Frontal cortex (tissue), 4 donors: Measurements from ENCODE around the gene FTH1. TPM values are rescaled to one million over a fixed set of nuclear protein-coding genes. Genes with fewer than 3 reads are reported as not detected.

Source experiments
- DNase-seq, 2 donors: peaks; one replicate each; pipeline ENCODE4 v3.0.0; 2012; ENCODE audit warnings: low spot score in 2 of 2
- FAIRE-seq: peaks from 2 replicates; lab custom pipeline; 2012; peaks lifted over from hg19 to GRCh38; lab: Jason Lieb, UNC
- total RNA-seq: library from RNA; depleted of rRNA; stranded (reverse); fragments of >200 nt; gene quantifications from one replicate; pipeline ENCODE4 v1.2.3, GENCODE V29; 2014
- donor health status: control.
- donor health status: control.
- donor health status: control.

FTH1 gene
- total RNA-seq, 1 donor from 2014 or later: 254 TPM

DNA sequence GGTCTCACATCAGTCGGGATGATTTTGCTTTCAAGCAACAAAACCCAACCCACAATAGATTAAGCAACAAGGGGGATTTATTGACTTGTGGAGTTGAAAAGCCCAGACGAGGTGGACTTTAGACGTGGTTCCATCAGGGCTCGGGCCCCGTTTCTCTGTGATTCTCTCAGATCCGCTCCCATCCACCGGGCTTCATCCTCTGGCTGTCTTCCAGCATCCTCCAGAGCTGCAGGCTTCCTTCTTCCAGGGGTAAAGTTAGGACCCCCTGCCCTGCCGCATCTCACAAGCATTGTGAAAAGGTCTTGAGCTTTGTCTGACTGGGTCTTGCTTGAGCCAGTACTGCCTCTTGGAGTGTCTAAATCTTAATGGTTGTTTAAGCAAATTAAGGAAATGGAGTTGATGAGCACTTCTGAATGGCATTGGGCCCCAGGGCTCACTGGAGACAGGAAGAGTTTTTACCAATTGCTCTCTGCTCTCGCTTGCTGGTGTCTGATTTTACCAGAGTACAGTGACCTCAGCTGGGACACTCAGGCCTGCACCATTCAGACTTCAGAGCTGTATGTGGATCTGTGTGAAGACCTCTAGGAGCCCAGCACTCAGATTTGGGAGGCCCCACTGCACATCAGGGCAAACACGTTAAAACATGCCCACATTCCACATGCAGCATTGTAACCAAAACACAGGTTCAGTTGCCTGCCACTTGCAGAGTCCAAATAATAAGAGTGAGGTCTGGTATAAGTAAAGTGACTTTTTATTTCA, 13.5 kb upstream of the FTH1 start:
- no peak for FAIRE-seq
- DNase-seq: no peak

DNA sequence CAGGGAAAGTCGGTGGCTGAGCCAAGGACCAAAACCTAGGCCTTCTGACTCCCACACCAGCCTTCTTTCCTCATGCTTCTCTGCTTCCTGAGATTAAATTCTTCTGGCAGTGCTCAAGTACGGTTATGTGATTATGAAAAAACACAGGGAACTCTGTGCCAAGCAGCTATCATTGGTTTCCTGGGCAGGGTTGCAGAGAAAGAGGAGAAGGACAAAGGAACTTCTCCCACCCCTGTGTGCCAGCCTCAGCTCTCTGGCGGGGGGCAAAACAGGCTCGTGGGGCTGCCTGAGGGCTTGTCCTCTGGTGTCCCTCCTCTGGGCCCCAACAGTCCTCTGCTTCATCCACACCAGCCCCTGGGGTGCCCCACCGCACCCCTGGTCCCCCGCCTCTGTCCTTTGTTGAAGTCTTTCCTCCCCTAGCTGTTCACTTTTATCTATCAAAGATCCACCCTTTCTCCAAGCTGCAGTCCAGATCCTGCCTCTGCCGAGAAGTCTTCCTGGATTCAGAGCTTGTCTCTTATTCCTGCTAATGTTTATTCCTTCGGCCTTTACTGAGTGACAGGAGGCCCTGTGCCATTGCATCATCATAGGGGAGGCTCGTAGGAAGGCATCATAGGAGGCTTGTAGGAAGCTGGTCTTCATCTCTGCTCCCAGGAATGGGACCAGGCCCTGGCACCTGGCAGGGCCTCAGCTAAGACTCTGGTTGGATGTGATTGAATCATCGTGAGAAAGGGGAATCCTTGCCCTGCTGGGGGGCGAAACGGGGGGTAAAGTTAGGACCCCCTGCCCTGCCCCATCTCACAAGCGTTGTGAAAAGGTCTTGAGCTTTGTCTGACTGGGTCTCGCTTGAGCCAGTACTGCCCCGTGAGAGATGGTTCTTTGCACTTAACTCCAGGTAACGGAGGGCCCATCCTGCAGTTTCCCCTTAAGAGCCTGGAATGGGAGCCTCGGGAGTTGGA, 11.5 kb upstream of the FTH1 start:
- DNase-seq: no peak

DNA sequence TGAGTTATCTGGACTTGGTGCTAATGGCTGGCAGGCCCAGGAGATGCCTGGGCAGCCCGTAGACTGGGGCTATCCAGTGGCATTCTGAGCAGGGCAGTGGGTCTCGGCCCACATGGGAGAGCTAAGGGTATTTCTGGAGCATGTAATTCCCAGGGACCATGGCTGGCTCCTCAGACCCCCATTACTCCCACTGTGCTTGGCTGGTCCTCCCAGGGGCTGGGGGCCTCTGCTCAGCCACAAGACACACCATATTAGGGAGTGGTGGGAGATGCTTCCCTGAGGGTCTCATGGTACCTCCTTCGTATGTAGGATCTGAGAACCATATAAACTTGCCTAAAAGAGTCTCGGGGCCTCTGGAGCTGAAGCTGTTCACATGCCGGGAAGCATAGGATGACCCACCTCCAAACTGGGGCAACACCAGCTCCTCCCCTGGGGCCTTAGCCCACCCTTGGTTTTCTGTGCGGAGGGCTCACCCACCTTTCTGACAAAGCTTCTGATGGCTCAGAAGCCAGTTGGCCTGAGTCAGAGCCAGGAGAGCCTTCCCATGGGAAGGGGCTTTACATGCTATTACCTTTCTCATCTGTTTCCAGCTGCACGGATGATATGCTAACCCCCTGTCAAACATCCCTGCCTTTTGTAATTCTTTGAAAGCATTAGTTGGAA, 9.5 kb upstream of the FTH1 start:
- DNase-seq: no peak
- no peak for FAIRE-seq

More for the DNA sequence above, 11.5 kb upstream of the FTH1 start:
- FAIRE-seq: no peak

DNA sequence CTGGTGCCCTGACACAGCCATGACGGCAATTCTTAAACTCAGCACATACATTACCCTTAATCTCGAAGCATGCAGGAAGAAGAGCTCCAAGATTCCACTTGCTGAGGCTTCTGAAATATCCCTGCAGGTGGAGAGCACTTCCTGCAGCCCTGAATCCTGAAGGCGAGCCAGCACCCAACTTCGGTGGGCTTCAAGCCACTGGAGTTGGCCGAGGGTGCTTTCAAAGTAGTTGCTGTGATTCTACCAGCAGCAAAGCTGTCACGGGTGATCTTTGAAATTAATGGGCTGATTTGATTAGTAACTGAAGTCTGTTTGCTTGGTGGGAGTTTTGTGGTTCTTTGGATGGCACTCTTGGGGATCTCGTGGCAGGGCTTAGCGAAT, 9.0 kb upstream of the FTH1 start:
- no peak for DNase-seq
- FAIRE-seq: no peak

DNA sequence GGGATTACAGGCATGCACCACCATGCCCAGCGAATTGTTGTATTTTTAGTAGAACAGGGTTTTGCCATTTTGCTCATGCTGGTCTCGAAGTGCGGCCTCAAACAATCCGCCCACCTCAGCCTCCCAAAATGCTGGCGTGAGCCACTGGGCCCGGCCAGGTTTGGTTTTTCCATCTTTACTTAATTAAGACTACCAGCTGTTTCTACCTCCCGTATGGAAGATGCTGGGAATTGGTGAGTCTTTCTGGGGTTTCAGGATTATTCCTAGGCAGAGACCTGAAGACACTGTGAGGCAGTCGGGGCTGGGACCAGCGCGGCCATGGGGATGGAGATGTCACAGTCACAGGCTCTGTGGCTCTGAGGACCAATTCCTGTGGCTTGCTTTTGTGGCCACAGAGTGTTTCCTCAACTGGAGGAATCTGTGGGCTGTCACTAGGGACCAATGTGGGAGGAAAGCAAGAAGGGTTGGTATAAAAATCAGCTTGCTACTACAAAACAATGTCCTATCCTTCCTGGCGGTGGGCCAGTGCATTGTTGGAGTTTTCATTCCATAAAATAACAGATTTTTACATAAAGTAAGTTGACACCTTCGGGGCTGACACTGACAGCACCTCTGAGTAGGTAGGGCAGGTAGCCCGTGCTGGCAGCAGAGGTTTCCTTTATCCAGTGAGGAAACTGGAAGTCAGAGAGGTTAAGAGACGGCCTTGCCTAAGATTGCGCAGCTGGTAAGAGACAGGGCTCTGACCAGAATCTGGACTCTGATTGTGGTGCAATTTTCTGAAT, 8.4 kb upstream of the FTH1 start:
- FAIRE-seq (no peak), DNase-seq (no peak)

DNA sequence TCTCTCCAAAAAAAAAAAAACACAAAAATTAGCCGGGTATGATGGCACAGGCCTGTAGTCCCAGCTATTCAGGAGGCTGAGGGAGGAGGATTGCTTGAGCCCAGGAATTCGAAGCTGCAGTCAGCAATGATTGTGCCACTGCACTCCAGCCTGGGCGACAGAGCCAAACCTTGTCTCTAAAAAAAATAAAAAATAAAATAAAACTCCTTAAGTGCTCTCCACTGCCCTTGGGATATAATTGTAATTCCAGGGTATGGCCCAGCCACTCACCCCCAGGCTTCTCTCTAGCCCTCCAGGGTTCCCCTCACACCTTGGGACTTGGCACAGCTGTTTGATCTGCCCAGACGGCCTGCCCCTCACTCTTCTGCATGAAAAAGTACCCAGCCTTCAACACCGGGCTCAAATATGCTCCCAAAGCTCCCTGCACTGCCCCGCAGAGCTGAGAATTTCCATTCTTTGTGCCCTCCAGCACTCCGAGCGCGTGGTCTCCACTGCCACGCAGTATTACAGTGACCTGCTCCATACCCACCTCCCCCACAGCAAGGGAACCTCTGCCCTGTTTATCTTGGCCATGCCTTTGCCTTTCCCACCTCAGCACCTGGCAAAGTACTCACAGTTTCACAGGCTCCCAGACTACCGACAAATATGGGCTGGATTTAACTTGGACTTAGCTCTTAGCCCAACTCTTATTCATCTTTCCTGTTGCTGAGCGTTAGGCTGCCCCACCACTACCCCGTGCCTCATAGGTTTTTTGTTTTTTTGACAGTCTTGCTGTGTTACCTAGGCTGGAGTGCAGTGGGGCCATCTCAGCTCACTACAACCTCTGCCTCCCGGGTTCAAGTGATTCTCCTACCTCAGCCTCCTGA, 7.6 kb upstream of the FTH1 start:
- DNase-seq (no peak), FAIRE-seq (no peak)

DNA sequence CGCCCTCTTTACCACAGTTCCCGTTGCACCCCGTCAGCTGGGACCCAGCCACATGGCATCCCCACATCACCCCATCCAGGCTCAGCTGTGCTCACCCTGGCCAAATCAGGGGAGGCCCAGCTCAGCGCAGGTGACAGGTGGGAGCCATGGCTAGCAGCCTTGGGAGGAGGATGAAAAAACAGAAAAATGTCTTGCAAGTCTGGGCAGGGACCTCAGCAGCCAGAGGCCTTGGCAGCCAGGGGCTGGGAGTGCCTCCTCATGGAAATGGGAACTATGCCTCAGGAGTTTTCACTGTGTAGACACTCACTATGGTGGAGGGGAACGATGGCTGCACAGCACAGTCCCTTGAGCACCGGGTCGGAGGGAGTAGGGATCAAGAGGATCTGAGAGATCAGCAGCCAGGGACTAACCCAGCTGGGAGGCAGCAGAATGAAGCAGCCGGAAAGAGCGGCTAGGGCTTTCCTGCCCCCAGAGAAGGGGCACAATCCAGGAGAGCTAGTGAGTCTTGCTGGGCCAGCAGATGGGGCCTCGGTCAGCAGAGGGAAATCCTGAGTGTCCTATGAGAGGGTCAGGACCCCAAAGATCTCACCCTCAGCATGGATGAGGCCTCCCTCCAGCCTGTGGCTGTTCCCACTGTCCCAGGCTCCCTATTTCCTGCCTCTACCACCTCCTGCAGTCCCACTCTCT, 6.2 kb upstream of the FTH1 start:
- no peak for FAIRE-seq
- no peak for DNase-seq

DNA sequence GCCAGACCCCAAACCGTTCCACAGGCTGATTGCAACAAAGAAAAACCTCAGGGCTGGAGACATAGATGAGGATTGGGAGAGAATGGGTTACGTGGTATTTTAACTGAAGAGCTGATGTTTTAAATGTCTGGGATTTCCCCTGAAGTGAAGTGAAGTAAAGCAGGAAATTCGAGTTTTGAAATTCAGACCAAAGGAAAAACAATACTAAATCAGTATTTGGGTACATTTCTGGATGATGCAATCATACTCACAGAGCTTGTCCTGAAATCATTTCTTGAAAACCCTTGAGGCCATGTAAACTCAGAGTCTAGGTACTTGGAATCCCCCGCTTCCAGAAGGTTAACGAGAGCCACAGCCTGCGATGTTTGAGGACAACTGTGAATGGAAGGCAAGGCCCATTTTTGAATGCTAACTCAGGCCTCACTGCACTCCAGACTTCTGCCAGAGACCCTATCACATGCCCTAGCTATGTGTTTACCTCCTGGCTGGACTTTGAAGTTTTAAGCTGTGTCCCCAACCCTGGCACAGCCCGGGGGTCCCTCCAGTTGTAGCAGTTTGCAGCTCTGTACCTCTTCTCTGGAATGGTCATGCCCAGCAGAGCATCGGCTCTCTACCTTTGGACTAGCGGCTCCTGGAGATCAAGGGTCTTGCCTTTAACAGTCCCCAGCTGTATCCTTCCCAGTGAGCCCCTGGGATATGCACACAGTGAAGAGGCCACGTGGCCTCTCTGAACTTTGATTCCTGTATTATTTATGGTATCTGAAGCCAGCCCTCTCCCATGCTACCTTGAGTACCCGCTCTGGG, 5.4 kb upstream of the FTH1 start:
- no peak for FAIRE-seq
- DNase-seq: no peak

DNA sequence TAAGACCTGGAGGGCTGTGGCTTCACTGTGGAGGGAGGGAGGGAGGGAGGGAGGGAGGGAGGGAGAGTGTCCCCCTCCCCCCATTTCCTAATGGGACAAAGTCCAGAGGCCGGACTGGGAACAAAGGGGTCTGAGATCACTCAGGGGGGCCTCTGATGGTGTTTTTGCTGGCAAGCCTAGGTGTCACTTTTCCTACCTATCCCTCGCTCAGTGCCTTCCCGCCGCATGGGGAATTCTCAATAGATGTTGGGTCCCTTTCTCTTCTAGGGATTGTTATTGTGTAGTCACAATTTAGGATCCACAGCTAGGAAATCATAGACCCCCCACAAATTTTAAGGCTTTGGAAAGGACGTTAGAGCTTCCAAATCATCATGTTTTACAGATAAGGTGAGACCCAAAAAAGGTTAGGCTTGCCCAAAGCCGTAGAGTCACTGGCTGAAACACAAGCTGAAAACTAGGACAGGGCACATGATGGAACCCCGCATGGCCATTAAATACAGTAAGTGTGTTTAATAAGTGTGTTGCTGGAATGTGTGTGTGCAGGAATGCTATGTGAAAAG, 4.8 kb upstream of the FTH1 start:
- DNase-seq: no peak
- FAIRE-seq: no peak

DNA sequence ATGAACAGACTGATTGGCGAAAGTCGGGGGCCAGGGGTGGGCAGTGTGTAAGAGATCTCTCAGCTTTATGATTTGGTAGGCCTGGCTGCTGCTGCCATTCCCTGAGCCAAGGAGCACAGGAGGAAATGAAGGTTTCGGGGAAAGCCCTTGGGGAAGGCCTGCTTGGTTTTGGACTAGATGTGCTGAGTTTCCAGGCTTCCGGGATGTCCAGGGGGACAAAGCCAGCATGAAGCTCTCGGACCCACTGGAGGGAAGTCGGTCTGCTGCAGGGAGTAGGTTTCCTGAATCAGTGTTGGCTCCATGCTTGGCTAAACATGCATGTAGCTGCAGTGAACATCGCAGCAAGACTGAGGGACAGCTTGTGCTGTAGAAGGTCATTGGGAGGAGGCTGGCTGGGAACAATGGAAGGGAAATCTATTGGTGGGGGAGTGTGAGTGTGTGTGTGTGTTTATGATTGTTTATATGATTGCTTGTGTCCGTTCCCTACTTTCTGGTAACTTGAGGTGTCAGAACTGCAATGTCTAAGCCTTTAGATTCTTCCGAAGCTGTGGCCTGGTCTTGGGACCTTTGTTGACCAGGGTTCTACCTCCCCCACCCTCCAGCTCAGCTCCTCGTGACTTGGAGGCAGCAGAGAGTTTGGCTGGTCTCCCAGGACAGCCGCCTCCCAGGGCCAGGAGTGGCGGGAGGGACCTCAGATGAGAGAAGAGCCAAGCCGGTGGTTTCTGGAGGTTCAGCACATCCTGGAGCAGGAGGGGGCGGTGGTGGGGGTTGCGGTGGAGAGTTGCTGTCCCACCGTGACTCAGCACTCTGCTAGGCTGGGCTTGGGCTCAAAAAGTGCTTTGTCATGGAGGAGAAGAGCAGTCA, 4.0 kb upstream of the FTH1 start:
- peak; percentile 71 to 74 for DNase-seq
- FAIRE-seq: no peak

DNA sequence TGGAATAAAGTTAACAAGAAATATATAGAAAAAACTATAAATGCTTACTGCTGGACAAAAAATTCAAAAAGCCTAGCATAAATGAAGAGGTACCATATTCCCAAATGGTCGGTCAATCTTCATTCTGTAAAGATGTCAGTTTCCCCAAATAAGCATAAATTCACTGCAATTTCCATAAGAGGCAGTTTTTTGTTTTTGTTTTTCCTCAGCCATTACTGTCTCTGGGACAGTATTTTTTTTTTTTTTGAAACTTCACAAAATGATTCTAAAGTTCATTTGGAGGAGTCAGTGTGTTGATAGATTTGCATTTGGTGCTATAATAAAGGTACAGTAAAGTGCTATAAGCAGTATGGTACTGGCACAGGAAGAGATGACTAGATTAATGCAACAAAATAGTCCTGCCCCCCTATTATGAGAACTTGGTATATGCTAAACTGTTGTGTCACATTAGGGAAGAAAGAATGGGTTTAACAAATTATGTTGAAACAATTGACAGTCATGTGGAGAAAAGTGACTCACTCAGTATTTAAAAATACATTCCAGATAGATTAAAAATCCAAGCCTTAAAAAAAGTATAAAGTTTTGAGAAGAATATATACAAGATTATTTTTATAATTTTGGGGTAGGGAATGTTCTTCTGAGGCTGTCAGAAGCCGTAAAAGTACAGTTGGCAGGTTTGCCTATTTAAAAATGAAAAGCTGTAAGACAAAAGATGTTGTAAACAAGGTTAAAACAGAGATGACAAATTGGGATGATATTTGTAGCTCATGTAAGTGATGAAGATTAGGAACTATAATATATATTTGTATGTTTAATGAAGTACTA, 2.6 kb upstream of the FTH1 start:
- no peak for FAIRE-seq
- DNase-seq: no peak

DNA sequence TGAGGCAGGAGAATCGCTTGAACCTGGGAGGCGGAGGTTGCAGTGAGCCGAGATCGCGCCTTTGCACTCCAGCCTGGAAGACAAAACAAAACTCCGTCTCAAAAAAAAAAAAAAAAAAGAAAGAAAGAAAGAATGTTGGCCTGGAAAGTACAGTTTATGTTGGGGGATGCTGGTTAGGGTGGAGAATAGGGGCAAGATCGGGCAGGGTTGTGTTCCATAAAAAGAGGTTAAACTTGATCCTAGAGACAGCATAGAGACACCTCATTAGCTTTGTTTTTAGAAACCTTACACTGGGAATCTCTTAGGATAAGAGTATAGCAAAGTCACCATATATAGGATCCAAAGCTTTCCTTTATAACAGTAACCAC, 1.9 kb upstream of the FTH1 start:
- FAIRE-seq (no peak), DNase-seq (no peak)

DNA sequence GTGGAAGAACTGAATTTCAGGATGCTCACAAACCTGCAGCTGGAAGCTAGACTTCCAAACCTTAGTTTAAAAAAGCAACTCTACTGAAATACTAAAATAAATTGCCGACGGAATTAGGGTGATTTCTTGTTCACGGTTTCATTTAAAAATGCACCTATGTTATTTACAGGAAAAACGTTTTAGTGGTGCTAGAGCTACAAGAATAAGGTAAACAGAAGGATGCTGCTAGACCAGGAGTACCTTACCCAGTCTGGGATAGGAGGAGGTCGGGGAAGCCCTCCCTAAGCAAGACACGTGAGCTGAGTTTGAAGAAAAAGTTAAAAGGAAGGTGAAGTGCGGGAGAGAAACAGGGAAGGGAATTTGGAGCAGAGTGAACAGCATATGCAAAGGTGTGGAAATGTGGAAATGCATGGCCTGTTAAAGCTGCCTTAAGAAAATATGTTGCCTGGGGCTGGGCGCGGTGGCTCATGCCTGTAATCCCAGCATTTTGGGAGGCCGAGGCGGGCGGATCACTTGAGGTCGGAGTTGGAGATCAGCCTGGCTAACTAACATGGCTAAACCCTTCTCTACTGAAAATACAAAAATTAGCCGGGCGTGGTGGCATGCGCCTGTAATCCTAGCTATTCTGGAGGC, 1.4 kb upstream of the FTH1 start:
- FAIRE-seq: no peak
- DNase-seq: no peak

DNA sequence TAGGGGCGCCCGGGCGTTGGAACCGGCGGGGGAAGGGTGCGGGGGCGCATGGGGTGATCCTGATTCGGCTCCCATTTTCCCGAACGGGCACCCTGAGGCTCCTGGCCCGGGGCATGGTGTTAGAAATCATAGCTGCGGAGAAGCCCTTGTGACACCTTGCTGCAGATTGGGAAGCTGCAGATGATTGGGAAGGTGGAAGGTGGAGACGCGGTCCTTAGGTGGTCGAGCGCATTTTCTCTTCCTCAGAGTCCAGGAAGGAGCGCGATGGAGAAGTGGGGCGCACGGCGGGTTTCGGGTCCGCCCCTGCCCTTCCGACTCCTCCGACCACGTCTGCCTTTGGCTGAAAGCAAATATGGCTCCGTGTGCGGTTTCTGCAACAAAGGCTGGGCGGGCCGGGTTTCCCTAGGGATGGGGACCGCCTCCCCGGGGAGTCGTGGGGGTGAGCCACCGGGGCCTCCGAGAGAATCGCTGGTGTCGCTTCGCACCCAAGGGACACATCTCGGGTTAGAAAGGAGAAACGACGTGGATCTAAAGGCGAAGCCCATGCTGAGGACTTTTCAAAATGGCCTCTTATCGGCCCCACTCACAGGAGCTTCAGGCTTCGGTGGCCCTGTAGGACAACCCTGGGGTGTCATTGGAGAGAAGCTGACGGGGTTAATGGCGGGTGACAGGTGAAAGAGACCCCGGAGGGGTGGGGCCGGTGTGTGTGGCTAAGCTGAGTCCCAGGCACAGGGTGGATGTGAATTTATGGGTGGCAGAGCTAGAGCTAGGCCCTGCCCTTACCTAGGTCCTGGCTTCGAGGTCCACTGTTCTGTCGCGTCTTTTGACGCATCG, 707 bp upstream of the FTH1 start:
- DNase-seq (no peak), FAIRE-seq (no peak)
